NCI-H526 treated with DMSO at 0.1 percent for 48 hours (cell line): ENCODE measurements around the gene ARRB2.

Experiments used
- DNase-seq: peaks from one replicate; lab custom pipeline; 2025; lab: John Stamatoyannopoulos, UW

ARRB2 gene

DNA sequence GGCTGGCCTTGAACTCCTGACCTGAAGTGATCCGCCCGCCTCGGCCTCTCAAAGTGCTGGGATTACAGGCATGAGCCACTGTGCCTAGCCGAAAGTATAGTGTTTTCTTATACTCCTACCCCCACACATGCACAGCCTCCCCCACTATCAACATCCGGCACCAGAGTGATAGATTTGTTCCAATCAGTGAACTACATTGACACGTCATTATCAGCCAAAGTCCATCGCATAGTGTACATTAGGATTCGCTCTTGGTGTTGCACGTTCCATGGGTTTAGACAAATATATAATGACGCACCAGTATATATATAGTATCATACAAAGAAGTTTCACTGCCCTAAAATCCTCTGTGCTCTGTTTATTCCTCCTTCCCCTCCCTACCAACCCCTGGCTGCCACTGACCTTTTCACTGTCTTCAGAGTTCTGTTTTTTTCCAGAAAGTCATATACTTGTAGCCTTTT lies 49.4 kb downstream of the ARRB2 start:
- DNase-seq: no peak

DNA sequence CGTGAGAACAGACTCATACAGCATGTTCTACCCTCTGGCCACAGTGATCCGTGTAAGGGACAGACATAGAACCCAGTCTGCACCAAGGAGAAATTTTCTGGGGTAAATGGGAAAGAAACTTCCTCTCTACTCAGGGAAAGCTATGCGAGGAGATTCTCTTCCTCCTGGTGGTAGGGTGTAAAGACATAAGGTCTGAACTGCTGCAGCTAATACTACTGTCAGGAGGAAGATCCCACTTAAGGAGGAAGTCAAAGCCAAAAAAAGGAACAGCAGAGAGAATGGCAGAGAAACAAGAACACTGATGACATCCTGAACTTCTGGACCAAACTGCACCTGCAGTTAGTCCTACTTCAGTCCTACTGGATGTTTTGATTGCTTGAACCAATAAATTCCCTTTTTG lies 54.2 kb downstream of the ARRB2 start:
- DNase-seq: no peak

DNA sequence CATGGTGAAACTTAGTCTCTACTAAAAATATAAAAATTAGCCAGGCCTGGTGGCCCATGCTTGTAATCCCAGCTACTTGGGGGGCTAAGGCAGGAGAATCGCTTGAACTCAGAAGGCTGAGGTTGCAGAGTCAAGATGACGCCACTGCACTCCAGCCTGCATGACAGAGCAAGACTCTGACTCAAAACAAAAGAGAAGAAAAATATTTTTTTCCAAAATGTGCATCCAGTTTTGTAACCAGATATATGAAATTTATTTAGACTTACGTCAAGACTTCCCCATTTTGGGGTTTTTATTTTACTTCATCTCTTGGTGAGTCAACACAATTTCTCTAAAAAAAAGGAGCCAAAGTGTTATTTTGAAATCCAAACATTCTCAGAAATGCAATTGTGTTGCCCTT lies 55.8 kb downstream of the ARRB2 start:
- no peak for DNase-seq

DNA sequence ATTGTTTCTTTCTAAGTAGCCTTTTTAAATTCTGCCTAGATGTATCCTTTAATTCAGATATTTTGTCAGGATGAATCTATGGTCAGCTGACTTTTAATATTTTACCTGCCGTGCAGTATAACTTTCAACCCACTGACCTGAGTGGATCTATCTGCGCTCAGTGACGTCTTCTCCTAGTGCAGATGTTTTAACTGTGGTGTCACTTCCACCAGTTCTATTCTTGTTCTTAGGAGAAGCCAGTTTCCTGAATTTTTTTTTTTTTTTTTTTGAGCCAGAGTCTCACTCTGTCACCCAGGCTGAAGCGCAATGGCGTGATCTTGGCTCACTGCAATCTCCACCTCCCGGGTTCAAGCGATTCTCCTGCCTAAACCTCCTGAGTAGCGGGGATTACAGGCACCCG lies 56.3 kb downstream of the ARRB2 start:
- DNase-seq: no peak

DNA sequence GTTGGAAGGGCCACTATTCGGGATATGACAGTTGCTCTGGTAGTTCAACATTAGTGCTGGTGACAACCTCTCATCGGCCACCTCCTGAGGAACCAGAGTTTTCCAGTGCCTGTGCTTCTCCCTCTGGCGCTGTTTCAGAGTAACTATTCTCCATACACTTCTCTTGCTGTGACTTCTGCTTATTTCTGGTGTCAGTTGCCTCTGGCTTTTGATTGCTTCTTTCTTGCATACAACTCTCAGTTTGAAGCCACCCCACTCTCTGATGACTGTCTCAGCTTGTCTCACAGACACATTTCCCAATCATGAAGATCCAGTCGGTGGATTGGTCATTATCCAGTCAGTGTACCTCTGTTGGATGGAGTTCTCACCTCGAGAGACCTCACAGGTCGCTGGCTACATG lies 57.9 kb downstream of the ARRB2 start:
- DNase-seq: no peak

DNA sequence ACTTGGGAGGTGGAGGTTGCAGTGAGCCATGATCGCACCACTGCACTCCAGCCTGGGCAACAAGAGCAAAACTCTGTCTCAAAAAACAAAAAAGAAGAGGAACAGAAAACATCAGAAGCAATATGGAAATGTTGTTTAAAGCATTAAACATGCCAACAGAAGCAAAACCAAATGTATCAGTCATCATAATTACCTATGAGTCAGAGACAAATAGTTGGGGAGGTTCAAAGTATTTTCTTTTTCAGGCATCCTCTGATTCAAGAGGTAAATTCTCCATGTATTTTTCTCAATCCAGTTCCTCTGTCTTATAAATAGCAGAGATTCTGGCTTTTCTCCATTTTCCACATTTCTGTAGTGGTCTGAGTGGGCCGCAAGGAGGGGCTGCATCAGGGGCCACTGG lies 59.2 kb downstream of the ARRB2 start:
- DNase-seq: no peak
